Esophagus (tissue), 2 donors: ENCODE results near the gene BCL10. TPM values are rescaled to one million over a fixed set of nuclear protein-coding genes. Genes with fewer than 3 reads are reported as not detected.

Experiments
- H3K27ac ChIP-seq, 2 donors: one replicate each; pipeline ENCODE4 v1.5.1; 2013; ENCODE audit warnings: low read depth in 2 of 2, mild to moderate bottlenecking in 2 of 2, inconsistent platforms in 1 of 2, low read length in 1 of 2, moderate library complexity in 1 of 2
- H3K27me3 ChIP-seq, 2 donors: one replicate each; pipeline ENCODE4 v1.6.1; 2013; ENCODE audit warnings: low read length in 2 of 2, control low read depth in 1 of 2, mild to moderate bottlenecking in 1 of 2; ENCODE audit not compliant: insufficient read depth in 2 of 2, control insufficient read depth in 1 of 2
- H3K36me3 ChIP-seq, 2 donors: one replicate each; pipeline ENCODE4 v1.6.1; 2013; ENCODE audit warnings: low read length in 1 of 2; ENCODE audit not compliant: control insufficient read depth in 2 of 2, insufficient read depth in 2 of 2
- H3K4me1 ChIP-seq, 2 donors: one replicate each; pipeline ENCODE4 v1.6.1; 2013; ENCODE audit warnings: low read length in 1 of 2; ENCODE audit not compliant: control insufficient read depth in 2 of 2, insufficient read depth in 2 of 2
- H3K4me3 ChIP-seq, 2 donors: one replicate each; pipeline ENCODE4 v1.5.1; 2013; ENCODE audit warnings: low read length in 2 of 2, mild to moderate bottlenecking in 2 of 2, low read depth in 1 of 2, moderate library complexity in 1 of 2
- H3K9me3 ChIP-seq, 2 donors: one replicate each; pipeline ENCODE4 v1.6.1; 2013; ENCODE audit warnings: mild to moderate bottlenecking in 2 of 2, low read depth in 1 of 2, low read length in 1 of 2, moderate library complexity in 1 of 2; ENCODE audit not compliant: control insufficient read depth in 2 of 2, insufficient read depth in 1 of 2
- WGBS, 2 donors: extraction: QIAGEN DNeasy Blood & Tissue Kit; methylation state at CpG; one replicate each; pipeline ENCODE4 v1.1.7; 2013; 5-methylcytosine and 5-hydroxymethylcytosine counted together
- polyA plus RNA-seq, 2 donors: library from polyadenylated mRNA; stranded (reverse); fragments of 200-250 nt; gene quantifications; one replicate each; pipeline ENCODE4 v1.2.3, GENCODE V29; 2013
- donor health status: healthy with polysubstance abuse.
- donor health status: Bipolar disorder and iron deficiency.

The BCL10 gene
- polyA plus RNA-seq, 2 donors = 11.5 to 13.1 TPM

DNA sequence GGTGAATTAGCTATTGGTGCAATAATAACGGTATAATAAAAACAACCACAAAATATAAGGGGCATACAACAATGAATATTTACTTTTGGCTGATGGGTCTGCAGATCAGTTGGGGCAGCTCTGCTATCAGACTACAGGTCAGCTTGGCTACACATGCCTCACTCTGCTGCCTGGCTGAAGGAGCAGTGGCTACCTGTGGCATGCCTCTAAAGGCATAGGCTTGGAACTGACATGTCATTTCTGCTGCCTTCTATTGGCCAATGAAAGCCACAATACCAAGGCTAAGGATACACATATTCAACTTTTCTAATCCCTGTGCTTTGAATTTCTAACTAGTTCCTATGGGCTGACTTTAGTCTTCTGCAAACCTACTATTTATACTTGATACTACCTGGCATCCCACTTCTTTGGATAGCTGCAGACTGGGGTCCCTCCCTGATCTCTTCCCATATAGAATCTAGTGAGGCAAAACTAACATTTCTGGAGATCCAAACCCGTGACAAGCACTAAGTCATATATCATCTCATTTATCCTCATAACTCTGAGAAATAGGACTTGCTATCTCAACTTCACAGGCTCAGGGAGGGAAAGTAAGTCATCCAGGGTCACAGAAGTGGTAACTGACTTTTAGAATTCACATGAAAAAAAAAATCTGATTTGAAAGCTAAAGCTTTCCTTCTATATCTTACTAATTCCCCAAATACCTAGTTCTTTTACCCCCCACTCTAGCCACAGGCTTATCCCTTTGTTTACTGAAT, 56.4 kb downstream of the BCL10 start:
- WGBS, 2 donors = 85 to 87% methylated on average over 2 of the region's 2 CpGs
- peak overlapping the region in 1 of 2 donors; percentile 30 for H3K27ac ChIP-seq
- peaks cover 1 to 2% of the 10 kb centered on the region in 2 donors for H3K4me1 ChIP-seq
- H3K9me3 ChIP-seq = no peaks in the 10 kb centered on the region
- H3K27me3 ChIP-seq = no peaks in the 10 kb centered on the region
- H3K36me3 ChIP-seq = no peaks in the 10 kb centered on the region
- no peak overlapping the region for H3K4me3 ChIP-seq

DNA sequence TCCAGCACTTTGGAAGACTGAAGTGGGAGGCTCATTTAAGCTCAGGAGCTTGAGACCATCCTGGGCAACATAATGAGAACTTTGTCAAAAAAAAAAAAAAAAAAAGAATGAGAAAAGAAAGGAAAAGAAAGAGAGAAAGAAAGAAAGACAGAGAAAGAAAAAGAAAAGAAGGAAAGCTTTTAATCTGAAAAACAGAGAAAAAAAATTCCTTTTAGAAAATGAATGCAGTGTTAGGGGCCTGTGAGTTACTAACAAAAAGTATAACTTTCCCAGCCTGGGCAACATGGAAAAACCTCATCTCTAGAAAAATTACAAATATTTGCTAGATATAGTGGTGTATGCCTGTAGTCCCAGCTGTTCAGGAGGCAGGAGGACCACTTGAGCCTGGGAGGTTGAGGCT, 59.7 kb downstream of the BCL10 start:
- no peaks in the 10 kb centered on the region for H3K27me3 ChIP-seq
- no peak overlapping the region for H3K4me3 ChIP-seq
- H3K9me3 ChIP-seq = no peaks in the 10 kb centered on the region
- no peaks in the 10 kb centered on the region for H3K36me3 ChIP-seq
- H3K4me1 ChIP-seq = peaks cover 0 to 2% of the 10 kb centered on the region in 2 donors
- H3K27ac ChIP-seq = no peak overlapping the region

Other genes starting within 250 kb of the BCL10 start
- gene MCOLN3, start 228.1 kb downstream of the BCL10 start, polyA plus RNA-seq = under 1 TPM; 0.41 to 0.51 TPM
- under 1 TPM; 0.51 to 0.62 TPM for gene SYDE2, start 75.6 kb downstream of the BCL10 start, polyA plus RNA-seq
- 10 to 100 TPM; 12.4 to 17.8 TPM for gene C1orf52, start 17.0 kb downstream of the BCL10 start, polyA plus RNA-seq
- 1 to 10 TPM; 5.9 to 6.9 TPM for gene DDAH1, start 188.5 kb upstream of the BCL10 start, polyA plus RNA-seq